GM15510 (cell line): ENCODE results near the gene VAMP5.
A peak's percentile ranks its signal among the peaks of the same experiment; 100 is the strongest.

Experiments
- POLR2A ChIP-seq: IDR thresholded peaks from 3 replicates; pipeline ENCODE4 v1.6.1; 2011; ENCODE audit warnings: borderline replicate concordance; ENCODE audit not compliant: insufficient read length; ENCODE audit errors: extremely low read depth

The VAMP5 gene

GRCh38 chr2:85575739-85576138 lies 8.5 kb upstream of the VAMP5 start:
- no peak for TF ChIP-seq POLR2A

GRCh38 chr2:85577063-85577385 lies 7.2 kb upstream of the VAMP5 start:
- no peak for TF ChIP-seq POLR2A

- peak; percentile 56 for TF ChIP-seq POLR2A
These were observed 6.6 kb upstream of the VAMP5 start, which contains the start of gene VAMP8 for GRCh38 chr2:85577386-85578242. Gene VAMP8 (plus strand): TSS chr2:85577586. CDS start chr2:85577647, 61 bp downstream.

GRCh38 chr2:85578243-85579180 lies 5.7 kb upstream of the VAMP5 start:
- TF ChIP-seq POLR2A: no peak

GRCh38 chr2:85579266-85579935 lies 4.8 kb upstream of the VAMP5 start:
- no peak for TF ChIP-seq POLR2A

- TF ChIP-seq POLR2A: no peak
These were observed 4.0 kb upstream of the VAMP5 start for GRCh38 chr2:85580206-85580605.

- no peak for TF ChIP-seq POLR2A
These were observed 1.7 kb upstream of the VAMP5 start for GRCh38 chr2:85582492-85582891.

- TF ChIP-seq POLR2A: no peak
These were observed 421 bp upstream of the VAMP5 start for GRCh38 chr2:85583667-85584353.

GRCh38 chr2:85584857-85585780 lies 888 bp downstream of the VAMP5 start:
- TF ChIP-seq POLR2A: no peak

- TF ChIP-seq POLR2A: no peak
These were observed 1.5 kb downstream of the VAMP5 start for GRCh38 chr2:85585781-85586105.

GRCh38 chr2:85588236-85588635 lies 4.0 kb downstream of the VAMP5 start:
- no peak for TF ChIP-seq POLR2A

- no peak for TF ChIP-seq POLR2A
These were observed 4.4 kb downstream of the VAMP5 start for GRCh38 chr2:85588645-85589044.

GRCh38 chr2:85589181-85589580 lies 5.0 kb downstream of the VAMP5 start:
- TF ChIP-seq POLR2A: no peak
